Measurements from ENCODE around the gene ROCK1.

ROCK1 gene

DNA sequence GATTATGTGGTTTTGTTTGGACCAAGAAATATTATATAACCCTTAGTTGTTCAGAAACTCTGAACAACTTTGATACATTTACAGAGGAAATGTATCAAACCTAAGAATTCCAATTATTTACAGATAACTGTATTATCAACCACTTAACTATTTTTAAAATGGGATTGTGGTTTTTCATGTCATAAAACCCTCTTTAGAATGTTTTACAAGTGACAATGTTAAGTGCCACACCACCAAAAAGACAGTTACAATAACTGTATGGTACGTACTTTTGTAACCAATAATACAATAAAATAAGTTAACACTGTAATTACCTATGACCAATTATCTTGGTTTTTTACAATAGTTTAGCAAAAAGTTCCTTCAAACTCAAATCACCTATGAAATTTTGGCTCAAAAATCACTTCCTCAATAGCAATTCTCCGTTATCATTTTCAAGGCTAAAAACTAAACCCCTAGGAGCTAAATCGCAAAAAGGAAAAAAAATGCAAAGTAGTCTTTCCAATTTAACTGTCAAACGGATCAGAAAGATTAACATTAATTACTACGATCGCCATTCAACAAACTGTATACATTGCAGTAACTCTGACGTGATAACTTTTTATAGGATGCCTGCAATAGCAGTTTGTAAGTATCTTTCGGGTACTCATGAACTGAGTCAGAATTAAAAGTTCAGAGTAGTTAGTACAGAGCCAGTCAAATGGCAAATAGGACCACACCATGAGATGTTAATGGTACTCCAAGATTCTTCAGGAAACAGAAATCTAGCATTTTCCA, 1.5 kb downstream of the ROCK1 start:
- in situ Hi-C loops (cut with MboI; ENCODE audit: low sequenced_read_pairs): no loop called here

DNA sequence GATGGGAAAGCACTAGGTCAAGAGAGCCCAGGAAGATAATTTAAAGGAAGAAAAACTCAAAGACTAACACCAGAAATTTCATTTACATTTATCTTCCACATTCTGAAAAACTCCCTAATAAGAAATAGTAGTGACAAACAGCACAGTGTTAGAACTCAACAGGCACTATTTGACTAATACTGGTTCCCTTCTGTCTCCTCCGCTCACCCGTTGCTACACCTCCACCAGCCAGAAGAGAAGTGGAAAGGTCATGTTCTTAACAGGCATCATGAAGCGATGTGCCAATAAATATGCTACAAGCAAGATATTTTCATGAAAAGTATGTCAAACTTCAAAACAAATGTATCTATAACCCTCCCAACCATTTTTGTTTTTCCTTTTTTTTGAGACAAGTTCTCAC, 5.7 kb downstream of the ROCK1 start:
- in situ Hi-C loops (cut with MboI; ENCODE audit: low sequenced_read_pairs): no loop called here

DNA sequence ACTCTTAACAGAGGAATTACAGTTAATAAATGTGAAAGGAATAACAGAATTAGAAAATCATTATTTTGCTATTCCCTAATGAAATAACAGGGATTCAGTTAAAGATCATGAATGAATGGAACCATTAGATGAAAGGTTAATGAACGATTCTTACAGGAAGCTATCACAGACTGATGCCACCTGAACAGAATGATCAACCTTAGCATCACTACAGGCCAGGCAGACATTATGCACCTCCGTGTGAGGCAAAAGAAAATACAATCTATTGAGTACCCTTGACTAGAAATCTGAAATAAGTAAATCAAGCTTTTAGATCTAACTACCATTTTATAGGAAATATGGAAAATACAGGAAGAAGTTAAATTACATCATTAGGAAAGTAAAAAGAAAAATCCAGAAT, 10.4 kb downstream of the ROCK1 start:
- in situ Hi-C loops (cut with MboI; ENCODE audit: low sequenced_read_pairs): no loop called here

DNA sequence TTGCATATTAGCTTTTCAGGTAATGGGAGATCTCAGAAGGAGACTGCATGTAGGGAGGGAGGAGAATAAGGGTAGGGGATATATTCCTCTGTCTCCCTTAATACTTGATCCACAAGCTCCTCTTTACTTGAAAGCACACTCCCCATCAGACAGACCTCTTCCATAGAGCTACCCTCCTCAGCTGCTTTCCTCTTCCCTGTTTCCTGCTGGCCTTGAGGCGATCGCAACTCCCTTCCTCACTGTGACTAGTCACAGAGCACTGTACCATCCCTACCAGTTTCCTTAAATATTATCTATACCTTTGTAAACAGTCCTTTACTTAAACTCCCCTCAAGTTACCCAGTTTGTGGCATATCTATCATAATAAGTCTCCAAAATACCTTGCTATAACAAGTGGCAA, 10.9 kb downstream of the ROCK1 start:
- in situ Hi-C loops (cut with MboI; ENCODE audit: low sequenced_read_pairs): no loop called here

DNA sequence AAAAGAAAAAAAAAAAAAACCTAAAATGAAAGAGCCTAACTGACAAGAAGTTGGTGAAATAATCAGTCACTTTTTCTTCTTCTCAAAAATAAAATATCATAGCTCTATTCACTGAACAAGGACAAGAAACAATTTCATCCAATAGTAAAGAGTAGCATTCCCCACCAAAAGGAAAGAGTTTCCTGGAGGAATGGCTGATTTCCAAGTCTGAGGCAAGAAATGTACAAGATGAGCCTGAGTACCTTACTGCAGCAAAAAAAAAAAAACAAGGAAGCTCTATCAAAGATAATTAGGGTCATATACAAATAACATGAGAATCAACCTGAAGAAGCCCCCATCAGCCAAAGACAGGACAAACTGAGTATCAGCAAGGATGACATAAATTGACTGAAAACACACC, 11.5 kb downstream of the ROCK1 start:
- in situ Hi-C loops (cut with MboI; ENCODE audit: low sequenced_read_pairs): no loop called here

DNA sequence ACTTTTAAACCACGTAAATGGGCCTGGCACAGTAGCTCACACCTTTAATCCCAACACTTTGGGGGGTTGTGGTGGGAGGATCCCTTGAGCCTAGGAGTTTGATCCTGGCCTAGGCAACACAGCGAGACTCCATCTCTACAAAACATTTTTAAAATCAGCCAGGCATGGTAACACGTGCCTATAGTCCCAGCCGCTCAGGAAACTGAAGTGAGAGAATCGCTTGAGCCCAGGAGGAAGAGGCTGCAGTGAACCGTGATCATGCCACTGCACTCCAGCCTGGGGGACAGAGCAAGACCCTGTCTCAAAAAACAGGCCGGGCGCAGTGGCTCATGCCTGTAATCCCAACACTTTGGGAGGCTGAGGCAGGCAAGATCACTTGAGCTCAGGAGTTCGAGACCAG, 12.2 kb downstream of the ROCK1 start:
- in situ Hi-C loops (cut with MboI; ENCODE audit: low sequenced_read_pairs): no loop called here

DNA sequence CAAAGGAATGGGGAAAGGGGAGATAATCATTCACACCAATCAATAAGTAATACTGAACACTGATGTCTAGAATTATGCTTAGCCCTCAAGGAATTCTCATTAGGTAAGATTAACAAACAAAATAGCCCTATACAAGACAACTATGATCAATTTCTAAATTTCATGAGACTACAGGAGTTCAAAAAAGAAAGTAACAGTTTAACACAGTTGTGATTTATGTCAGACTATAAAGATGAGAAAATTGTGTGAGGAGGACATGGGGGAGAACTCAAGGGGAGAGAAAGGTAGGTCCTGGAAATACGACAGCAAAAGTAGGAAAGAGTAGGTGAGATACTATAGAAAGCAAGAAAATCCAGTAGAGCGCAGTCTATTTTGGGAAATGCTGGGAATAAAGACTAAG, 14.9 kb downstream of the ROCK1 start:
- in situ Hi-C loops (cut with MboI; ENCODE audit: low sequenced_read_pairs): no loop called here

DNA sequence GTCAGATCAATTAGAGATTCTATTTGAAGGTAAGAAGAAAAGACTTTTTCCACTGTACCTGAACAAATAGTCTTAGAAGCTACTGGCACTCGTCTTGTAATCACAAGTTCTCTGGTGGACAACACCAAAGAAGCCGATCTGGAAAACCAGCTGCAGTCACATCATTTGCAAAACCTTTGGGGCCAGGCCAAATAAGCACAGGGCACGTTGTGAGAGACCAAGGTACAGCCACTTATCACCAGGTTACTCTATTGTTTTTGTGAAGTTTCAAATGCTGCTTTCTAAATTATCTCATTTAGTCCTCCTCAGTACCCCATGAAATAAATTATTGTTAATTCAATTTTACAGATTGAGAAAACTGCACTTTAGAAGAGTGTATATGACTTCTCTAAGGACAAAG, 18.5 kb downstream of the ROCK1 start:
- in situ Hi-C loops (cut with MboI; ENCODE audit: low sequenced_read_pairs): no loop called here

DNA sequence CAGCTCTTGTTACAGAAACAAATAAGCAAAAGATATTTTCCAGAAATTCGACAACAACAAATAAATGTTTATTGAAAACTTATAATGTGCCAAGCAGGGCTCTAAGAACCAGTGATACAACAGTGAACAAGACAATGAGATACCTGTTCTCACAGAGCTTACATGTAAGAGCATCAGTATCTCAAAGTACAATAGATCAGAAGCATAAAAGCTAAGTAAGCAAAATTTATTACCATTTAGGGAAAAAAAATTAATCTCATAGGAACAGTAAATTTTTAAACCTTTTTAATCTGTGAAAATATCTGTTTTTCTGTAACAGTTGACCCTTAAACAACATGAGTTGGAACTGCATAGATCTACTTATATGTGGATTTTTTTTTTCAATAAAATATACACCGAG, 20.9 kb downstream of the ROCK1 start:
- in situ Hi-C loops (cut with MboI; ENCODE audit: low sequenced_read_pairs): no loop called here

DNA sequence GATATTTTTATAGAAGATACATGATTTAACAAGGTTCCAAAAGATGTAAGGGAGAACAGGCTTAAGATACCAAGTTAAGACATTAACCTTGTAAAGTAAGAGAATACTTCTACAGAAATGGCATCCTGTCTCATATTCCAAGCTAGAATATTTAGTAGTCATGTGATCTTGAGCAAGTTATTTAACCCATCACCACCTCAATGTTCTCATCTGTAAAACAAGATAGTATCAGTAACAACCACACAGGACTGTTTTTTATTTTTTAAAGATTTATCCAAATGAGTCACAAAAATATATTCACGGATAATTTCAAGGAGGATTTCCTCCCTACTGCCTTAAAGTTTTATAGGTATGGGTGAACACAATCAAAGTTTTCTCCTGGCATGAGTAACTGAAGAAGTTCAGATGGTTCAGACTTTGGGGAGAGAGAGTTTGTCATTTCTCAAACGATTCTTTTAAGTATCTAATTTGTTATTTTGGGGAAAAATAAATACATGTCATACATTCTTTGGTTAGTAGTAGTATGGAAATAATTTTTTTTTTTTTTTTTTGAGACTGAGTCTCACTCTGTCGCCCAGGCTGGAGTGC, 25.9 kb downstream of the ROCK1 start:
- in situ Hi-C loops (cut with MboI; ENCODE audit: low sequenced_read_pairs): no loop called here

DNA sequence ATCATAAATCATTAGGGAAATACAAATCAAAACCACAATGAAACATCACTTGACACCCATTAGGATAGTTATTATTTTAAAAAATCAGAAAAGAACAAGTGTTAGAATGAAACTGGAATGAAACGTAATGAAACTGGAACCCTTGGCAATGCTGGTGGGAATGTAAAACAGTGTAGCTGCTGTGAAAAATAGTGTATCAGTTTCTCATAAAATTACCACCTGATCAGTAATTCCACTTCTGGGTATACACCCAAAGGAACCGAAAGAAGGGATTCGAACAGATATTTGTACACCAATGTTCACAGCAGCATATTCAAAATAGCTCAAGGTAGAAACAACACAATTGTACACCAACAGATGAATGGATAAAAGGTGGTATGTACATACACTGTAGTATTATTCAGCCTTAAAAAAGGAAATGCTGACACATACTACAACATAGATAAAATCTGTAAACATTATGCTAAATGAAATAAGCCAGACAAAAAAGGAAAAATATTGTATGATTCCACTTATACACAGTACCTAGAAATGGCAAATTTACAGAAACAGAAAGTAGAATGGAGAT, 27.0 kb downstream of the ROCK1 start:
- in situ Hi-C loops (cut with MboI; ENCODE audit: low sequenced_read_pairs): no loop called here

DNA sequence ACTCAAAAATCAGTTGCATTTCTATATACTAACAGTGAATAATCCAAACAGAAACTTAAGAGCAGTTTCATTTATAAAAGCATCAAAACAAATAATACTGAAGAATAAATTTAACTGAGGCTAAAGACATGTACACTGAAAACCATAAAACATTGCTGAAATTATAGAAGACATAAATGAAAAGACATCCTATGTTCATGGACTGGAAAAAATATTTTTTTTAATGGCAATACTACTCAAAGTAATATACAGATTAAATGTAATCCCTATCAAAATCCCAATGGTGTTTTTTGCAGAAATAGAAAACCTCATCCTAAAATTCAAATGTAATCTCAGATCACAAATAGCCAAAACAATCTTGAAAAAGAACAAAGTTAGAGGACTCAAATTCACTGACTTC, 28.6 kb downstream of the ROCK1 start:
- in situ Hi-C loops (cut with MboI; ENCODE audit: low sequenced_read_pairs): no loop called here

DNA sequence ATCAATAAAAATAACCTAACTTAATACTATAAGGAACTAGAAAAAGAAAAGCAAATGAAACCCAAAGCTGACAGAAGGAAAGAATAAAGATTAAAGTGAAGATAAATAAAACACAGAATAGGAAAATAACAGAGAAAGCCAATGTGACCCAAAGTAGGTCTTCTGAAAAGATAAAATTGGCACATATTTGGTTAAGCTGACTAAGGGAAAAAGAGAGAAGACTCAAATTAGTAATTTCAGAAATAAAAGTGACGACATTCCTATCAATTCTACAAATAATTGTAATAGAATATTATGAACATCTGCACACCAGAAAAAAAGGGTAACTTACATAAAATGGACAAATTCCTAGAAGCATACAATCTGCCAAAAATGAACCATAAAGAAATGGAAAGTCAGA, 30.2 kb downstream of the ROCK1 start:
- in situ Hi-C loops (cut with MboI; ENCODE audit: low sequenced_read_pairs): no loop called here

DNA sequence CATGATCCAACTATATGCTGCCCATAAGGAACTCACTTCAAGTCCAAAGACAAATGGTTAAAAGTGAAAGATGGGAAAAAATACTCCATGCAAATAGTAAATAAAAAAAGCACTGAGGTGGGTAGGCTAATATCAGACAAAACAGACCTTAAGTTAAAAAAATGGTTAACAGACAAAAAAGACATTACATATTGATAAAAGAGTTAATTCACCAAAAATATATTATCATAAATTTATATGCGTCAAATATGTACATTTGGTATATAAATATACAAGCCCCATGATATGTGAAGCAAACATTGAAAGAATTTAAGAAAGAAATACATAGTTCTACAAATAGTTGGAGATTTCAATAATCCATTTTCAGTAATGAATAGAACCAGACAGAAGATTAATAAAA, 31.0 kb downstream of the ROCK1 start:
- in situ Hi-C loops (cut with MboI; ENCODE audit: low sequenced_read_pairs): no loop called here

DNA sequence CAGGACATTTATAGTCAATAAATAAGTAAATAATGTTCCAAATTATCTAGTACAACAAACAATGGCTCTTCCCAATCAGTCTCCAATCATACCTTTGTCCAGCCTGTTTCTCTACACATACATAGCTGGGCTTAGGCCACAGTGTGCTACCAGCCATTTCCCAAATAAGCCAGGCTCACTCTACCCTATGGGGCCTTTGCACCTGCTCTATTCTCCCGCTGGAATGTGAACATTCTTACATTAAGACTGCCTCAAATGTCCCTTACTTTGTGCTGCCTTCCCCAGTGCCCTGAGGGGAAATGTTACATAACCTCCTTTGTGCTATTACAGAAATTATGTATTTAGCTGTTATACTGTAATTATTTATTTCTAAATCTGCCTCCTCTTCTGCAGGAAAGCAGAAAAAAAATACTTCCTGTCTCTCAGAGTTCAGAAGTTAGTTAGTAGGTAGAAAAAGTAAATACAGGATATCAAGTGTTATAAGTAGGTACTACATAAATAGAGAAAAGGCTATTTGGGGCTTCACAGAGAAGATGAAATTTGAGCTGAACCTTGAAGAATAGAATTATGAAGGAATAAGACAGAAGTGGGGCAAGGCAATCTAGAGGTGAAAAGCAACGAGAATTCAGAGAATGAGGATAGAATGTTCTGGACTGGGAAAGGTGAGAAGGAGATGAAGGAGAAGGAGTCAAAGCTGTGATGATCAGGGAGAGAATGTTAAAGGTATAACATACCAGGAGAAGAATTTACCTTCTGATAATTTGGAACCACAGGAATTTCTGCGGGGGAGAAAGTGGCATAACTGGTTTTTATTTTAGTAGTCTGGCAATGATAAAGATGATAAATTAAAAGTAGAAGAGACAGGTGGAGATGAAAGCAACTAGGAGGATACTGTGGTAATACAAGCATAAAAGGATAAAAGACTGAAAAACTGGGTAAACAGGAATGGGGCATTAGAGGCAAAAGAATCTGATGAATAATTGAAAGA, 37.0 kb downstream of the ROCK1 start:
- in situ Hi-C loops (cut with MboI; ENCODE audit: low sequenced_read_pairs): no loop called here

DNA sequence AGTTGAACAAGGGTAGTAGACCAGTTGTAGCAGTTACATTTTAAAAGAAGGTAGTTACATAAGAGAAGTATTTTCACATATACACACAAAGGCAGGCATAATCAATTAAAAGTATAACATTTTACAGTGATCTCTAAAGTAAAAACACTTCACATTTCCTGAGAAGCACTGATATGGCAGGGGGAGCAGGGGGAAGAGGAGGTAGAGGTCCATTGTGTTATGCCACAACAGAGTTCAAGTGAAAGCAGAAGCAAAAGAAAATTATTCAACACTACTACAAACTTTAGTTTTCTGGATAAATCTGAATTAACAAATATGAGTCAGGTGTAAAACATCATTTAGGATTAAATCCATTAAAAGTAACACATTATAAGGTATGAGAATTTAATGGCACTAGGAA, 38.4 kb downstream of the ROCK1 start:
- in situ Hi-C loops (cut with MboI; ENCODE audit: low sequenced_read_pairs): no loop called here

DNA sequence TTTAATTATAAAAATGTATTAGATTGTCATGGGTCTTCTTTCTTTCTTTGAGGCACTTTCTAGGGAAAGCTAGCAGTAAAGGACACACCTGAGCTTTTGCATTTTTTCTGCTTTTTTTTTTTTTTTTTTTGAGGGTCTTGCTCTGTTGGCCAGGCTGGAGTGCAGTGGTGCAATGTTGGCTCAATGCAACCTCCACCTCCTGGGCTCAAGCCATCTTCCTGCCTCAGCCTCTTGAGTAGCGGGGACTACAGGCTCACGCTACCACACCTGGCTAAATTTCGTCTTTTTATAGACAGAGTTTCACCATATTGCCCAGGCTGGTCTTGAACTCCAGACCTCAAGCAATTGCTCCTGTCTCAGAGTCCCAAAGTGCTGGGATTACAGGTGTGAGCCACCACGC, 40.5 kb downstream of the ROCK1 start:
- in situ Hi-C loops (cut with MboI; ENCODE audit: low sequenced_read_pairs): no loop called here

DNA sequence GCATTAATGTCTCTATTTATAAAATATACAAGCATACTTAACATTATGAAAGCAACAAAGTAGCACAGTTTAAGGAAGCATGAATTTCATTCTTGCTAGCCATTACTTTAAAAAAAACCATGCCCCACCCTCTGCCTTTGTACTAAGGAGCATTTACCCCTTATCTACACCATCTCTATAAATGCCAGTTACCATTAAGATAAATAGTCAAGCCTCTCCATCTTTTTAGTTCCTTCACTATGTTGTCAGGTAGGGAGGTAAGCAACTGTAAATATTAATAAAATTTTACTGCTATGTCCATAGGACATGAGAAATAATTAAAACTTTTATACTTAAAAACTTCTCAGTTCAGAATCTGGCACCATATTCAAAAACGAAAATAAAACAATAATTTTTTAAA, 42.1 kb downstream of the ROCK1 start:
- in situ Hi-C loops (cut with MboI; ENCODE audit: low sequenced_read_pairs): no loop called here

DNA sequence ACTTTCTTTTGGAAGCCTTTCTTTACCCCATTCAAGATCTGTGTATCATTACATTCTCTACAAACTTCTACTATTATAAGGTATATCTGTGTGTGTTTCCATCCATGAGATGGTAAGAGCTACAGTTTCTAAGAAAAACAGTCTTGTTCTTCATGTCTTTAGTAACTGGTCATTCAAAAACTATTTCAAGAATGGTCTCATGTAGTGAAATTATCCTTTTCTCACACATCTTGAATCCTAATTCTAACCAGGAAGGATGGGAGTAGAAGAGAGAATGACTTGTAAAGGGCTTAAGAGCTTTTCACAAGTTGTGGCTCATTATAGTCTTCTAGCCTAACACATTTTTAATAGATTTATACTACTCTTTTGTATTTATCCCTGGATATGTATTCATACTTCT, 47.3 kb downstream of the ROCK1 start:
- in situ Hi-C loops (cut with MboI; ENCODE audit: low sequenced_read_pairs): no loop called here

DNA sequence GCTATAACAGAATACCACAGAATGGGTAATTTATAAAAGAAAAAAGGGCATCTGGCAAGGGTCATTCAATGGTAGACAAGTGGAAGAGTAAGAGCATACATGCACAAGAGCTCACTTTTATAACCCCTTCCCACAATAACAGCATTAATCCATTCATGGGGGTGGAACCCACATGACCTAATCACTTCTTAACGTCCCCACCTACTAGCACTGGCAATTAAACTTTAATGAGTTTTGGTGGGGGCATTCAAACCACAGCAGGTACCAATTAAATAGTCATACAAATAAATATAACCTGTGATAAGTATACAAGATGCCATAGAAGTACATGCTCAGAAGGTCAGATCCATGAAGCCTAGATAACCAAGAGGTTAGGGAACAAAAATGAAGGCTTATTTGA, 48.6 kb downstream of the ROCK1 start:
- in situ Hi-C loops (cut with MboI; ENCODE audit: low sequenced_read_pairs): no loop called here

DNA sequence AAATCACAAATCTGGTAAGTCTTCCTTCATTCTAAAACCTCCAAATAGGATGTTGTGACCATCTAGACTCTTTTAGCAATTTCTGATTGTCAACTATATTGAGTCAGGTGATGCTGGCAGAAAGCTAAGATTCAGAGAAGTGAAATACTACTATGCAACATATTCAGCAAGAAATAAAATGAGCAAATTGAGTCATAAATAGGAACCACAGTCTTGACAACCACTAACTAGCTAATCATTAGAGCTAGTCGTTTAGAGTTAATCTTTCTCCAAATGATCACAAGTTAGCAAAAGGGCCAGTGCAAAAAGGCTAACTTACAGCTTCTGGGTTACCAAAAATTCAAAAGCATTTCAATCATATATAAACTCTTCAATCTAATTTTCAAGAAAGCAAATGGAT, 54.5 kb downstream of the ROCK1 start:
- in situ Hi-C loops (cut with MboI; ENCODE audit: low sequenced_read_pairs): no loop called here

Measured in HL-60/S4 treated with phorbol 12-myristate 13-acetate at 8.2 ng/mL for 4 days and 3 days (cell line).